NB4 (cell line): Measurements from ENCODE around the gene DMTF1.

Experiments
- DNase-seq: peaks from one replicate; pipeline ENCODE4 v3.0.0; 2010; ENCODE audit warnings: low read depth
- H3K4me3 ChIP-seq: one replicate; pipeline ENCODE4 v1.5.1; 2011; ENCODE audit warnings: mild to moderate bottlenecking, low read depth, low read length, moderate library complexity
- MYC ChIP-seq: IDR thresholded peaks from 2 replicates; pipeline ENCODE4 v1.6.1; 2011; ENCODE audit warnings: low read depth, low read length
- POLR2A ChIP-seq: IDR thresholded peaks from 2 replicates; pipeline ENCODE4 v1.6.1; 2011; ENCODE audit warnings: mild to moderate bottlenecking; ENCODE audit not compliant: insufficient read length; ENCODE audit errors: extremely low read depth
- TF ChIP-seq, protein P1 (sequence below): IDR thresholded peaks from 2 replicates; pipeline ENCODE4 v1.6.1; 2011; ENCODE audit warnings: low read depth, low read length
- TF ChIP-seq, protein P2 (sequence below): IDR thresholded peaks from one replicate; pipeline ENCODE4 v1.5.1; 2012; ENCODE audit warnings: low read depth, low read length

DMTF1 gene

DNA sequence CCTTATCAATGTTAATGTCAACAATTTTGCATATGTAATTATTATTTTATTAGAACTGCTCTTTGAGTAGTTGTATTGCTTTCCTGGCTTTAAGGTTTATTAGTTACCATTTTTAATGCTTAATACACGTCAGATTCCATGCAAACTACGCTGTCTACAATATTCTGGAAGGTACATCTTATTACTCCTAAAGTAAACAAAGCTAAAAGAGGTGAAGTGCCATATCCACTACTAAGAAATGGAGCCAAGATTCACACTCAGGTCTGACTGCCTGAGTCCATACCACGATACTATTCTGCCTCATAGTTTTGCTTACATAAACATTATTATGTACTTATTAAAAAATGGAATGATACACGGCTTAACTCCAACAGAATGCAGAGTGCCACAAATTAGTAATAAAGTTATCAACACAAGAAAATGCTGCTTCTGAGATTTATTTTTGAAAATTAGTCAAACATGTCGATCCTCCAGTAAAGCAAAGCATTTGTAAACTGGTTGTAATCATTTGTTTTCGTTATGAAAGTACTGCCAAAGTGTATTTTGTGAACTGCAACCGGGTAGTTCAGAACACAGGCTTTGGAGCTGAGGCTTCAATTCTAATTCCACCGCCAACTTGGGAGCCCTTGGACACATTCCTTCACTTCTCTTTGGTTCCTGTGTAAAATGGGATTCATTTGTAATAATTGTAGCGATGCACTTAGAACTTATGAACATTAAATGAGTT lies 1.1 kb upstream of the DMTF1 start:
- no peak for DNase-seq
- peak overlapping the region; percentile 71 for H3K4me3 ChIP-seq
- TF ChIP-seq, protein P1, sequence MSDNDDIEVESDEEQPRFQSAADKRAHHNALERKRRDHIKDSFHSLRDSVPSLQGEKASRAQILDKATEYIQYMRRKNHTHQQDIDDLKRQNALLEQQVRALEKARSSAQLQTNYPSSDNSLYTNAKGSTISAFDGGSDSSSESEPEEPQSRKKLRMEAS, result no peak
- TF ChIP-seq, protein P2, sequence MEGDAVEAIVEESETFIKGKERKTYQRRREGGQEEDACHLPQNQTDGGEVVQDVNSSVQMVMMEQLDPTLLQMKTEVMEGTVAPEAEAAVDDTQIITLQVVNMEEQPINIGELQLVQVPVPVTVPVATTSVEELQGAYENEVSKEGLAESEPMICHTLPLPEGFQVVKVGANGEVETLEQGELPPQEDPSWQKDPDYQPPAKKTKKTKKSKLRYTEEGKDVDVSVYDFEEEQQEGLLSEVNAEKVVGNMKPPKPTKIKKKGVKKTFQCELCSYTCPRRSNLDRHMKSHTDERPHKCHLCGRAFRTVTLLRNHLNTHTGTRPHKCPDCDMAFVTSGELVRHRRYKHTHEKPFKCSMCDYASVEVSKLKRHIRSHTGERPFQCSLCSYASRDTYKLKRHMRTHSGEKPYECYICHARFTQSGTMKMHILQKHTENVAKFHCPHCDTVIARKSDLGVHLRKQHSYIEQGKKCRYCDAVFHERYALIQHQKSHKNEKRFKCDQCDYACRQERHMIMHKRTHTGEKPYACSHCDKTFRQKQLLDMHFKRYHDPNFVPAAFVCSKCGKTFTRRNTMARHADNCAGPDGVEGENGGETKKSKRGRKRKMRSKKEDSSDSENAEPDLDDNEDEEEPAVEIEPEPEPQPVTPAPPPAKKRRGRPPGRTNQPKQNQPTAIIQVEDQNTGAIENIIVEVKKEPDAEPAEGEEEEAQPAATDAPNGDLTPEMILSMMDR, result no peak
- TF ChIP-seq MYC, result no peak
- TF ChIP-seq POLR2A, result no peak

- TF ChIP-seq MYC (no peak), POLR2A (no peak)
- TF ChIP-seq, protein P1, result no peak
- TF ChIP-seq, protein P2, result no peak
- peak overlapping the region; percentile 71 for H3K4me3 ChIP-seq
- no peak for DNase-seq
Measured at GRCh38 chr7:87151729-87152111, 533 bp upstream of the DMTF1 start.

DNA sequence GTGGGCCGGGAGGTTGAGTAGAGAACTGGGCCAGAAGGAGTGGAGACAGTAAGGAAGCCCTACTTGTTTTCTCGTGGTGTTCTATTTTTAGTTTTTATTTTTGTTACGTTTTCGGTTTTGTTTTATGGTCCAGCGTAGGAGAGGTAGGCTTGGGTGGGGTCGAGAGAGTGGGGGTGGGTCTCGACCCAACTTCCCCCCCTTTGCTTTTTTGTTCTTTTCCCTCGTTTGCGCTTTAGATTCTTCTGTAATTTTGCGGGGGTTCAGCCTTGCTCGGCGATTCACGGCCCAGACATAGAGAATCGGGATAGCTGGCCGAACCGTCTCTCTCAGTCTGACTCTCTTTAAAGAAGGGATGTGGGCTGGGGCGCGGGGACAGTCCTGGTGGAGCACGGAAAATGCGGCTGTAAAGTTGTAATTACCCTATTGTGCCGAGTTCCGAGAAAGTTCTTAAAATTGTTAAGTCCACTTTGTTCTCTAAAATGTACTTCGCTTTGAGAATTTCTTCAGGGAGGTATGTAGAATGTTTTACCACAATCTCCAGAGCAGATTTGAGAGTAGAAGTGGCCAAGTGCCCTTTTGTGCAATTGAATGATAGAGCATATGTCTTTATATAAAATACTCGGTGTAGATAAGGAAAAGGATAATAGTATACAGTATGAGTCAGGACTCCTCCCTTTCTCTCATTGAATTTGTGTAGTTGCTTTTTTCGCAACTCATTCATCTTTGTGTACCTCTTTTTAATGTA lies 816 bp downstream of the DMTF1 start:
- peak; percentile 51 for DNase-seq
- H3K4me3 ChIP-seq, result peak overlapping the region; percentile 71
- TF ChIP-seq, protein P2, result no peak
- TF ChIP-seq MYC, result no peak; the same call in 1 of the 2 replicates
- TF ChIP-seq POLR2A, result no peak
- TF ChIP-seq, protein P1, result no peak

DNA sequence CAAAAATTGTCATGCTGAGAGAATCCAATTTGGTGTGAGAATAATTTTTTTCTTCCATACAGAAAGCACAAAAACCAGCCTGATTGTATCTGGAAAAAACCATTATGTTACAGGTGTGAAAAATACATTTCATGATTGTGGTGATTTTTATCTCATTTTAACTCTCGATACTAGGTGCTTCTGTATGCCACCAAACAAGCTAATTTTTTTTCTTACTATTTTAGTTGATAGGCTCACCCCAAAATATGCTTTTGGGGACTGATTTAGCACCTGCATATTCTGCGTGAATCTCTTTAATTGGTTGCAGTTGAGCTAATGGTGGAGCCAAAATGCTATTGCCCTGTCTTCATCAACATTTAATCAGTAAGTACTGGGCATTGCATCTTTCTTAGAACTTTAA lies 1.9 kb downstream of the DMTF1 start:
- DNase-seq, result no peak
- TF ChIP-seq, protein P2, result no peak
- TF ChIP-seq, protein P1, result no peak
- TF ChIP-seq MYC (no peak), POLR2A (no peak)
- H3K4me3 ChIP-seq, result peak overlapping the region; percentile 71

DNA sequence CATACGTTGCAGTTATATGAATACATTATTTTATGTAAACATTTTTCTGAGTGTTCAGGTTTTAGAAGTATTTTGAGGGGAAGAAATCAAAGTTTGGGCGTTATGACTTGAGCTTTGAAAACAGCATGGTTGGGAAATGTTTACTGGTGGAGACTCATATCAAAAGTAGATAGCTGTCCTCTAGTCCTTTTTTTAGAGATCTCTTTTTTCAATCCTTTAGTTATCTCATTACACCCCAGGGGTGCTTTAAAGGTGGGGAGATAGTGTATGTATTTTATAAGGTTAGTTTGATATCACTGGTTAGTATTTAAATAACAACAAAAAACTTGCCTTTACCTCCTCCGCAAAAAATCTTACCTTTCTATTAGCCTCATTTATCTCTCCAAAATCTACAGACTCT lies 2.3 kb downstream of the DMTF1 start:
- peak overlapping the region; percentile 71 for H3K4me3 ChIP-seq
- no peak for DNase-seq
- no peak for TF ChIP-seq MYC
- TF ChIP-seq POLR2A, result no peak
- TF ChIP-seq, protein P1, result no peak
- TF ChIP-seq, protein P2, result no peak
